ENCODE measurements around the gene FCRL1. TPM values are rescaled to one million over a fixed set of nuclear protein-coding genes. Genes with fewer than 3 reads are reported as not detected.

Gene FCRL1
- total and polyA plus RNA-seq, 2 of the 13 experiments (the other 11 are each of a cell fraction or from before 2014, with no cell fraction given): not detected

DNA sequence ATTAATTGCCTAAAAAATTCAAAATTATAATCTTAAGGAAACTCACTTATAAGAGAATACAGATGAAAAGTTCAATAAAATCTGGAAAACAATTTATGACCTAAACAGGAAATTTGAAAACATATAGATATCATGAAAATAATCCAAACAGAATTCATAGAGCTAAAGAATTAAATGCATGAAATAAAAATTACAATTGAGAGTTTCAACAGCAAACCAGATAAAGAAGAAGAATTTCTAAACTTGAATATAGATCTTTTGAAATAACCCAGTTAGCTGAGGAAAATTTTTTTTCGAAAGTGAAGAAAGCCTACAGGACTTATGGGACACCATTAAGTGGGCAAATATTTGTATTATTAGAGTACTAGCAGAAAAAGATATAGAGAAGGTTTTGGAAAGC lies 6.7 kb downstream of the FCRL1 start:
- WGBS (ENCODE audit: low lambda C conversion rate): 0% methylated on average over 1 of the region's 1 CpG
- Histone ChIP-seq H3K9me3 (ENCODE audit: low read length) (peaks cover 31% of the 10 kb centered on the region), H3K4me3 (replicated peaks in 1 of 3; ENCODE audit: insufficient read depth in 1 of 3, low read depth in 2 of 3, low read length in 3 of 3) (no peak overlapping the region), H3K27me3 (ENCODE audit: control insufficient read depth in 1 of 2, insufficient read depth in 2 of 2, low read length in 2 of 2) (no peaks in the 10 kb centered on the region), H3K27ac (ENCODE audit: extremely low read length, insufficient read depth, low read length) (no peak overlapping the region), H3K4me2 (ENCODE audit: low read depth, low read length) (no peak overlapping the region), H3K4me1 (ENCODE audit: insufficient read depth, low read length) (no peaks in the 10 kb centered on the region), H2AFZ (ENCODE audit: low read length) (no peak overlapping the region), H3K79me2 (ENCODE audit: insufficient read depth, low read length) (no peaks in the 10 kb centered on the region), H3K9ac (ENCODE audit: insufficient read depth, low read depth, low read length) (no peak overlapping the region), H3K36me3 (replicated peaks in 1 of 2; ENCODE audit: control insufficient read depth in 1 of 2, insufficient read depth in 2 of 2, low read length in 2 of 2) (no peaks in the 10 kb centered on the region), H4K20me1 (ENCODE audit: insufficient read depth, low read length) (no peaks in the 10 kb centered on the region)
- ChIA-PET CTCF (ENCODE audit: low intra/inter-chr PET ratio, low total read pairs) (no interaction called here), POLR2A (no interaction called here)
- no TSS peak for BruUV-seq (replicated peaks)
- DNase-seq (ENCODE audit: low spot score) (no peak), ATAC-seq (no peak), FAIRE-seq (no peak)
- peak; percentile 63; the same call in 1 of the 2 replicates for TF ChIP-seq ZNF160 (CRISPR knock-in tag; IDR thresholded peaks at IDR 0.05)
- TF ChIP-seq, protein P1, sequence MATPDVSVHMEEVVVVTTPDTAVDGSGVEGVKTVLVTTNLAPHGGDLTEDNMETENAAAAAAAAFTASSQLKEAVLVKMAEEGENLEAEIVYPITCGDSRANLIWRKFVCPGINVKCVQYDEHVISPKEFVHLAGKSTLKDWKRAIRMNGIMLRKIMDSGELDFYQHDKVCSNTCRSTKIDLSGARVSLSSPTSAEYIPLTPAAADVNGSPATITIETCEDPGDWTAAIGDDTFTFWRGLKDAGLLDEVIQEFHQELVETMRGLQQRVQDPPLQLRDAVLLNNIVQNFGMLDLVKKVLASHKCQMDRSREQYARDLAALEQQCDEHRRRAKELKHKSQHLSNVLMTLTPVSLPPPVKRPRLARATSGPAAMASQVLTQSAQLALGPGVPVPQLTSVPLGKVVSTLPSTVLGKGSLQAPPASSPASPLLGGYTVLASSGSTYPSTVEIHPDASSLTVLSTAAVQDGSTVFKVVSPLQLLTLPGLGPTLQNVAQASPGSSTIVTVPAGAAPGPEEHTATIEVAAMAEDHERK (CRISPR knock-in tag; IDR thresholded peaks at IDR 0.05; ENCODE audit: low read depth): no peak
- no peak for TF ChIP-seq XRCC5 (optimal IDR thresholded peaks at IDR 0.05; ENCODE audit: low read length)
- intact Hi-C loops (cut with micrococcal nuclease; ENCODE audit: unreplicated experiment): no loop called here
- in situ Hi-C loops (cut with HindIII; ENCODE audit: extremely low pct_ligation_motif_present, low pct_unique_long_range_greater_than_20kb): no loop called here

DNA sequence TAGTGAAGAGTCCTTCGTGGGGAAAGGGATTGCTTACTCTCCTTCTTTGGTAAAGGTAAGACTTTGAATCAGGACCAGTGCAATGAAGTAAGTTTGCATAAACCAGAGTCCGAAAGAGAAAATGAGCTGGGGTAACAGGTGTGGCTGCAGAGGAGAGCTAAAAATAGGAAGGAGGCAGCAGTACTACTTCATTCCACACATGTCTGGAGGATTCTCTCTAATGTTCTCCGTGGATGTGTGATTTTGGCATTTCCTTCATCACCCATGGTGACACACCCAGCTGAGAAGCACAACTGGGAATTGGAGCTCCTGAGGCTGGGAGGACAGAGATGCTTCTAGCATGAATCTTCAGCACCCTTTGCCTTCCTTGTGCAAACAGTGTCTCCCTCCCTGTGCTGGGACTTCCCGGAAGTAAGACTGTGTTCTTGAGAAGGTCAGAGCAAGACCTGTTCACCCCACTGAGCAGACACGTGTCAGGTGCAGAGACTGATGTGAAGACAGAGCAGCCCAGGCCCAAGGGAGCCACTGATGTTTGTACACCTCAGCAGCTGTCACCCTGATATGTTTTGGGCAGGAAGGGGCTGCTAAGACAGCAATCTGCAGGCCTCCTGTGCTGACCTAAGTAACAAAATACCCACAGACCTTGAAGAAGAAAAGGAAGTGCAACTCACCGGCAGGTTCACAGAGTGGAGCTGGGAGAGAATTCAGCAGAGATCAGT lies 13.3 kb downstream of the FCRL1 start:
- WGBS (ENCODE audit: low lambda C conversion rate): 2% methylated on average over 5 of the region's 6 CpGs
- POLR2A ChIA-PET: no interaction called here
- Histone ChIP-seq H2AFZ (ENCODE audit: low read length) (no peak overlapping the region), H3K27me3 (ENCODE audit: control insufficient read depth in 1 of 2, insufficient read depth in 2 of 2, low read length in 2 of 2) (no peaks in the 10 kb centered on the region), H4K20me1 (ENCODE audit: insufficient read depth, low read length) (no peaks in the 10 kb centered on the region), H3K9me3 (ENCODE audit: low read length) (peaks cover 5% of the 10 kb centered on the region; the same call in 1 of the 2 replicates), H3K4me1 (ENCODE audit: insufficient read depth, low read length) (no peaks in the 10 kb centered on the region), H3K27ac (ENCODE audit: extremely low read length, insufficient read depth, low read length) (no peak overlapping the region), H3K4me2 (ENCODE audit: low read depth, low read length) (no peak overlapping the region), H3K4me3 (replicated peaks in 1 of 3; ENCODE audit: insufficient read depth in 1 of 3, low read depth in 2 of 3, low read length in 3 of 3) (no peak overlapping the region), H3K79me2 (ENCODE audit: insufficient read depth, low read length) (no peaks in the 10 kb centered on the region), H3K9ac (ENCODE audit: insufficient read depth, low read depth, low read length) (no peak overlapping the region), H3K36me3 (replicated peaks in 1 of 2; ENCODE audit: control insufficient read depth in 1 of 2, insufficient read depth in 2 of 2, low read length in 2 of 2) (no peaks in the 10 kb centered on the region)
- FAIRE-seq: no peak
- intact Hi-C loops (cut with micrococcal nuclease; ENCODE audit: unreplicated experiment): no loop called here
- no peak for DNase-seq (ENCODE audit: low spot score)
- CTCF ChIA-PET (ENCODE audit: low intra/inter-chr PET ratio, low total read pairs): no interaction called here
- in situ Hi-C loops (cut with HindIII; ENCODE audit: extremely low pct_ligation_motif_present, low pct_unique_long_range_greater_than_20kb): loop anchor here (10.0 kb wide), 1 partner anchor 62 kb away; no protein-coding TSS in a partner anchor
- BruUV-seq (replicated peaks): no TSS peak
- no peak for ATAC-seq
- TF ChIP-seq SMARCC2 (IDR thresholded peaks at IDR 0.05) (no peak), SKI (IDR thresholded peaks at IDR 0.05; ENCODE audit: partially characterized antibody) (no peak)
- TF ChIP-seq, protein P2, sequence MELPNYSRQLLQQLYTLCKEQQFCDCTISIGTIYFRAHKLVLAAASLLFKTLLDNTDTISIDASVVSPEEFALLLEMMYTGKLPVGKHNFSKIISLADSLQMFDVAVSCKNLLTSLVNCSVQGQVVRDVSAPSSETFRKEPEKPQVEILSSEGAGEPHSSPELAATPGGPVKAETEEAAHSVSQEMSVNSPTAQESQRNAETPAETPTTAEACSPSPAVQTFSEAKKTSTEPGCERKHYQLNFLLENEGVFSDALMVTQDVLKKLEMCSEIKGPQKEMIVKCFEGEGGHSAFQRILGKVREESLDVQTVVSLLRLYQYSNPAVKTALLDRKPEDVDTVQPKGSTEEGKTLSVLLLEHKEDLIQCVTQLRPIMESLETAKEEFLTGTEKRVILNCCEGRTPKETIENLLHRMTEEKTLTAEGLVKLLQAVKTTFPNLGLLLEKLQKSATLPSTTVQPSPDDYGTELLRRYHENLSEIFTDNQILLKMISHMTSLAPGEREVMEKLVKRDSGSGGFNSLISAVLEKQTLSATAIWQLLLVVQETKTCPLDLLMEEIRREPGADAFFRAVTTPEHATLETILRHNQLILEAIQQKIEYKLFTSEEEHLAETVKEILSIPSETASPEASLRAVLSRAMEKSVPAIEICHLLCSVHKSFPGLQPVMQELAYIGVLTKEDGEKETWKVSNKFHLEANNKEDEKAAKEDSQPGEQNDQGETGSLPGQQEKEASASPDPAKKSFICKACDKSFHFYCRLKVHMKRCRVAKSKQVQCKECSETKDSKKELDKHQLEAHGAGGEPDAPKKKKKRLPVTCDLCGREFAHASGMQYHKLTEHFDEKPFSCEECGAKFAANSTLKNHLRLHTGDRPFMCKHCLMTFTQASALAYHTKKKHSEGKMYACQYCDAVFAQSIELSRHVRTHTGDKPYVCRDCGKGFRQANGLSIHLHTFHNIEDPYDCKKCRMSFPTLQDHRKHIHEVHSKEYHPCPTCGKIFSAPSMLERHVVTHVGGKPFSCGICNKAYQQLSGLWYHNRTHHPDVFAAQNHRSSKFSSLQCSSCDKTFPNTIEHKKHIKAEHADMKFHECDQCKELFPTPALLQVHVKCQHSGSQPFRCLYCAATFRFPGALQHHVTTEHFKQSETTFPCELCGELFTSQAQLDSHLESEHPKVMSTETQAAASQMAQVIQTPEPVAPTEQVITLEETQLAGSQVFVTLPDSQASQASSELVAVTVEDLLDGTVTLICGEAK (IDR thresholded peaks at IDR 0.05): no peak
- TF ChIP-seq, protein P2 (CRISPR knock-in tag; IDR thresholded peaks at IDR 0.05): no peak

Data from HepG2 (cell line).